CD4-positive, alpha-beta T cell treated with Interleukin-1 beta for 1 hour (primary cell): ENCODE measurements around the gene KIAA1958.

ENCODE experiments used
- DNase-seq, 2 donors: peaks; one replicate each; pipeline ENCODE4 v3.0.0-alpha.2; 2020 to 2022

Gene KIAA1958

GRCh38 chr9:112605963-112606699 is 119.5 kb downstream of the KIAA1958 start:
- no peak for DNase-seq

- DNase-seq: no peak
Measured at GRCh38 chr9:112608851-112609250, 122.2 kb downstream of the KIAA1958 start.

- no peak for DNase-seq
Measured at GRCh38 chr9:112615584-112616266, 129.1 kb downstream of the KIAA1958 start.

- no peak for DNase-seq
Measured at GRCh38 chr9:112617371-112617770, 130.7 kb downstream of the KIAA1958 start.

GRCh38 chr9:112618385-112619009 is 131.9 kb downstream of the KIAA1958 start:
- no peak for DNase-seq

GRCh38 chr9:112620388-112620787 is 133.8 kb downstream of the KIAA1958 start:
- no peak for DNase-seq

- DNase-seq: no peak
Measured at GRCh38 chr9:112621018-112621655, 134.5 kb downstream of the KIAA1958 start.

- DNase-seq: no peak
Measured at GRCh38 chr9:112623198-112623597, 136.6 kb downstream of the KIAA1958 start.

- no peak for DNase-seq
Measured at GRCh38 chr9:112624711-112625707, 138.4 kb downstream of the KIAA1958 start.

GRCh38 chr9:112629671-112630485 is 143.3 kb downstream of the KIAA1958 start:
- DNase-seq: no peak

- no peak for DNase-seq
Measured at GRCh38 chr9:112631313-112632070, 144.9 kb downstream of the KIAA1958 start.

GRCh38 chr9:112640311-112640710 is 153.7 kb downstream of the KIAA1958 start:
- no peak for DNase-seq

- DNase-seq: no peak
Measured at GRCh38 chr9:112642126-112642525, 155.5 kb downstream of the KIAA1958 start.

GRCh38 chr9:112647596-112647995 is 161.0 kb downstream of the KIAA1958 start:
- DNase-seq: no peak

GRCh38 chr9:112648624-112649023 is 162.0 kb downstream of the KIAA1958 start:
- no peak for DNase-seq

GRCh38 chr9:112654282-112654681 is 167.7 kb downstream of the KIAA1958 start:
- DNase-seq: no peak

GRCh38 chr9:112655668-112656067 is 169.0 kb downstream of the KIAA1958 start:
- DNase-seq: no peak

- no peak for DNase-seq
Measured at GRCh38 chr9:112659906-112660305, 173.3 kb downstream of the KIAA1958 start.

GRCh38 chr9:112663681-112664080 is 177.1 kb downstream of the KIAA1958 start:
- no peak for DNase-seq

GRCh38 chr9:112664531-112664930 is 177.9 kb downstream of the KIAA1958 start:
- no peak for DNase-seq

- no peak for DNase-seq
Measured at GRCh38 chr9:112665347-112665746, 178.7 kb downstream of the KIAA1958 start.
